HCT116 (cell line): ENCODE results near the gene PAK1. TPM values are rescaled to one million over a fixed set of nuclear protein-coding genes. Genes with fewer than 3 reads are reported as not detected.

Experiments used
- ATAC-seq: fragments of 200-7000 bp; cut with Tn5 transposase; 2 replicates; pipeline ENCODE4 v1.9.1; 2020; ENCODE audit warnings: mild to moderate bottlenecking, moderate library complexity
- BruUV-seq: library from RNA; stranded (reverse); fragments of 400-500 nt; replicated peaks from 2 replicates; lab custom pipeline; 2021; lab: Mats Ljungman, UMichigan
- CTCF ChIA-PET: fragments of 300-600 bp; sonication (Branson Sonifier 250); formaldehyde crosslinking; loops from one replicate; lab custom pipeline; 2021; ENCODE audit warnings: antibody characterized with exemption; lab: Charles Lee
- POLR2A ChIA-PET: fragments of 300-600, 350-600 bp; sonication (Branson Sonifier 250); formaldehyde crosslinking; loops from one replicate; lab custom pipeline; 2021; ENCODE audit warnings: antibody characterized with exemption; lab: Charles Lee
- RAD21 ChIA-PET, 2 experiments: fragments of 300-600 bp; sonication (Branson Sonifier 250); formaldehyde crosslinking; loops; one replicate each; lab custom pipeline; 2023; ENCODE audit warnings: low total read pairs in 2 of 2; ENCODE audit not compliant: uncharacterized antibody in 2 of 2, unreplicated experiment in 2 of 2, low non-redundant PET in 1 of 2; lab: Charles Lee
- DNase-seq: peaks from one replicate; pipeline ENCODE4 v3.0.0-alpha.2; 2010; ENCODE audit warnings: low read depth, low spot score
- H2AFZ ChIP-seq: fragments of 200-600 bp; shearing (Covaris generic), sonication (generic); 2 replicates; pipeline ENCODE4 v1.6.1; 2017; ENCODE audit warnings: low read depth, mixed run types, mixed read lengths, antibody characterized with exemption, low read length; ENCODE audit not compliant: poor library complexity, severe bottlenecking
- H3K27ac ChIP-seq: 2 replicates; pipeline ENCODE4 v1.5.1; 2012; ENCODE audit warnings: low read depth, low read length
- H3K27me3 ChIP-seq: fragments of 200-600 bp; sonication (generic); 2 replicates; pipeline ENCODE4 v1.6.1; 2016; ENCODE audit warnings: mixed run types, low read length, mixed read lengths; ENCODE audit not compliant: insufficient read depth
- H3K36me3 ChIP-seq, 2 experiments: fragments of 200-500 bp in 1 of 2; fragments of 200-600 bp in 1 of 2; sonication (Bioruptor generic) in 1 of 2; sonication (generic) in 1 of 2; 2 replicates each; pipeline versions ENCODE4 v1.5.1 to v1.6.1; 2014 to 2016; ENCODE audit warnings: low read length in 2 of 2, inconsistent platforms in 1 of 2, mixed read lengths in 1 of 2, mixed run types in 1 of 2; ENCODE audit not compliant: insufficient read depth in 2 of 2, control insufficient read depth in 1 of 2
- H3K4me1 ChIP-seq, 2 experiments: fragments of 200-600 bp in 1 of 2; sonication (generic) in 1 of 2; 2 replicates each; pipeline versions ENCODE4 v1.5.1 to v1.6.1; 2012 to 2017; ENCODE audit warnings: low read length in 2 of 2, inconsistent platforms in 1 of 2, mild to moderate bottlenecking in 1 of 2, mixed read lengths in 1 of 2, mixed run types in 1 of 2, moderate library complexity in 1 of 2; ENCODE audit not compliant: insufficient read depth in 2 of 2, control insufficient read depth in 1 of 2
- H3K4me2 ChIP-seq: fragments of 200-600 bp; sonication (generic); 2 replicates; pipeline ENCODE4 v1.6.1; 2017; ENCODE audit warnings: mixed run types, low read length, mixed read lengths
- H3K4me3 ChIP-seq, 2 experiments: fragments of 200-600 bp in 1 of 2; sonication (generic) in 1 of 2; replicated peaks in 1 of 2; 2 replicates each; pipeline ENCODE4 v1.5.1; 2011 to 2016; ENCODE audit warnings: low read length in 2 of 2, control low read depth in 1 of 2, low read depth in 1 of 2, mild to moderate bottlenecking in 1 of 2, mixed read lengths in 1 of 2, mixed run types in 1 of 2
- H3K79me2 ChIP-seq: fragments of 200-600 bp; sonication (generic); 2 replicates; pipeline ENCODE4 v1.6.1; 2017; ENCODE audit warnings: mild to moderate bottlenecking, mixed run types, low read length, moderate library complexity, mixed read lengths; ENCODE audit not compliant: insufficient read depth
- H3K9ac ChIP-seq: fragments of 200-600 bp; sonication (generic); 2 replicates; pipeline ENCODE4 v1.6.1; 2016; ENCODE audit warnings: low read length, mixed read lengths
- H3K9me2 ChIP-seq: fragments of 200-600 bp; sonication (generic), shearing (Covaris generic); 2 replicates; pipeline ENCODE4 v1.6.1; 2017; ENCODE audit warnings: mixed run types, mild to moderate bottlenecking, moderate library complexity; ENCODE audit not compliant: insufficient read depth
- H3K9me3 ChIP-seq, 2 experiments: fragments of 200-500 bp in 1 of 2; fragments of 200-600 bp in 1 of 2; sonication (Bioruptor generic) in 1 of 2; sonication (generic) in 1 of 2; 2 replicates each; pipeline ENCODE4 v1.6.1; 2014 to 2017; ENCODE audit warnings: low read length in 2 of 2, mixed read lengths in 2 of 2, inconsistent platforms in 1 of 2, low read depth in 1 of 2, mild to moderate bottlenecking in 1 of 2, mixed run types in 1 of 2, moderate library complexity in 1 of 2; ENCODE audit not compliant: control insufficient read depth in 1 of 2, insufficient read depth in 1 of 2
- H4K20me1 ChIP-seq: fragments of 200-600 bp; sonication (generic), shearing (Covaris generic); 2 replicates; pipeline ENCODE4 v1.6.1; 2017; ENCODE audit warnings: mixed run types, mild to moderate bottlenecking, moderate library complexity; ENCODE audit not compliant: insufficient read depth
- CBX3 ChIP-seq: IDR thresholded peaks from 2 replicates; pipeline ENCODE4 v1.6.1; 2012; ENCODE audit warnings: low read depth
- CEBPB ChIP-seq: IDR thresholded peaks from 2 replicates; pipeline ENCODE4 v1.6.1; 2012; ENCODE audit warnings: low read depth
- ELF1 ChIP-seq: IDR thresholded peaks from 2 replicates; pipeline ENCODE4 v1.6.1; 2012; ENCODE audit warnings: low read depth, borderline replicate concordance
- EZH2 ChIP-seq: fragments of 200-600 bp; sonication (generic); IDR thresholded peaks from 2 replicates; pipeline ENCODE4 v1.6.1; 2017; ENCODE audit warnings: antibody characterized with exemption, mixed run types
- EZH2phosphoT487 ChIP-seq: fragments of 200-600 bp; IDR thresholded peaks from 2 replicates; pipeline ENCODE4 v1.6.1; 2018; ENCODE audit warnings: antibody characterized with exemption, borderline replicate concordance
- FOSL1 ChIP-seq: IDR thresholded peaks from 2 replicates; pipeline ENCODE4 v1.6.1; 2012; ENCODE audit warnings: low read depth
- JUND ChIP-seq: IDR thresholded peaks from 2 replicates; pipeline ENCODE4 v1.6.1; 2012
- MAX ChIP-seq: IDR thresholded peaks from 2 replicates; pipeline ENCODE4 v1.6.1; 2012
- POLR2A ChIP-seq: IDR thresholded peaks from 2 replicates; pipeline ENCODE4 v1.7.0; 2011; ENCODE audit warnings: borderline replicate concordance; ENCODE audit not compliant: insufficient read depth, insufficient read length; ENCODE audit errors: extremely low read depth
- POLR2AphosphoS5 ChIP-seq: IDR thresholded peaks from 2 replicates; pipeline ENCODE4 v1.6.1; 2011; ENCODE audit warnings: mild to moderate bottlenecking, low read depth, low read length, moderate library complexity
- REST ChIP-seq: IDR thresholded peaks from 2 replicates; pipeline ENCODE4 v1.6.1; 2012; ENCODE audit warnings: low read depth
- SIN3A ChIP-seq: IDR thresholded peaks from 2 replicates; pipeline ENCODE4 v1.6.1; 2012; ENCODE audit warnings: low read depth
- SP1 ChIP-seq: IDR thresholded peaks from 2 replicates; pipeline ENCODE4 v1.6.1; 2012; ENCODE audit warnings: low read depth
- SRF ChIP-seq: IDR thresholded peaks from 2 replicates; pipeline ENCODE4 v1.6.1; 2012; ENCODE audit warnings: low read depth
- TCF7L2 ChIP-seq: IDR thresholded peaks from 2 replicates; pipeline ENCODE4 v1.7.0; 2011; ENCODE audit warnings: borderline replicate concordance, inconsistent platforms; ENCODE audit not compliant: insufficient read depth, insufficient read length; ENCODE audit errors: extremely low read depth
- ZFX ChIP-seq: fragments of 450-650 bp; IDR thresholded peaks from 2 replicates; pipeline ENCODE4 v1.6.1; 2017
- ZNF274 ChIP-seq: fragments of 200-500 bp; sonication (Bioruptor generic); IDR thresholded peaks from 2 replicates; pipeline ENCODE4 v1.6.1; 2014; ENCODE audit warnings: mild to moderate bottlenecking, low read depth, low read length, inconsistent platforms
- intact Hi-C: fragments of 100-400 bp; cut with micrococcal nuclease; formaldehyde crosslinking; loops from 2 replicates; pipeline ENCODE4 v1.10.0; 2022
- total RNA-seq: library from RNA; stranded (reverse); gene quantifications from one replicate; pipeline ENCODE4 v1.2.1, GENCODE V29; 2021; ENCODE audit not compliant: unreplicated experiment
- TF ChIP-seq, protein P1 (sequence below): IDR thresholded peaks from 2 replicates; pipeline ENCODE4 v1.6.1; 2012
- TF ChIP-seq, protein P2 (sequence below), 3 experiments: fragments of 200-600 bp in 1 of 3; sonication (generic) in 1 of 3; IDR thresholded peaks in 2 of 3; conservative IDR thresholded peaks in 1 of 3; 2 replicates each; pipeline ENCODE4 v1.5.1; 2012 to 2017; ENCODE audit warnings: low read depth in 2 of 3, low read length in 2 of 3, antibody characterized with exemption in 1 of 3, borderline replicate concordance in 1 of 3, control low read depth in 1 of 3, mild to moderate bottlenecking in 1 of 3, mixed read lengths in 1 of 3, mixed run types in 1 of 3, moderate library complexity in 1 of 3; ENCODE audit not compliant: insufficient read depth in 1 of 3
- TF ChIP-seq, protein P3 (sequence below): IDR thresholded peaks from 2 replicates; pipeline ENCODE4 v1.6.1; 2011; ENCODE audit warnings: mild to moderate bottlenecking, low read length, moderate library complexity; ENCODE audit not compliant: insufficient replicate concordance; ENCODE audit errors: extremely low read depth

Gene PAK1
- total RNA-seq, 1 experiment from 2014 or later: 56.1 TPM

DNA sequence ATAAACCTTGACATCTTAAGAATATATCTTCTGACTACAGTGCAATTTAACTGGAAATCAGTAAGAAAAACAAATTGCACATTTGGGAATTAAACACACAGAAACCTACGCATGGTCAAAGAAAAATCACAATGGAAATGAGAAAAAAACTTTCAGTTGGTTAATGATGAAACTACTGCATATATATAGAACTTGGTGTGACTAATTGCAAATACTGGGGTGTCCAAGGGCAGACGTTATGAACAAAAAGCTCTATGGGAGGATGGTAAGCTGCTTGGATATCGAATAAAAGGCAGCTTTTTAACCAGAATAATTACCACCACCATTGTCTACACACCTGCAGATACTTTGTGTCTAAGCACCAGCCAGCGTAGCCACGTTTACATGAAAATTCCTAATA, 173.2 kb downstream of the PAK1 start:
- TF ChIP-seq ZFX (no peak), SP1 (no peak), EZH2 (no peak), MAX (no peak), SRF (no peak), ELF1 (no peak), POLR2A (no peak), ZNF274 (no peak), CBX3 (no peak), EZH2phosphoT487 (no peak), POLR2AphosphoS5 (no peak), CEBPB (no peak), REST (no peak), SIN3A (no peak), JUND (no peak), TCF7L2 (no peak), FOSL1 (no peak)
- TF ChIP-seq, protein P1, sequence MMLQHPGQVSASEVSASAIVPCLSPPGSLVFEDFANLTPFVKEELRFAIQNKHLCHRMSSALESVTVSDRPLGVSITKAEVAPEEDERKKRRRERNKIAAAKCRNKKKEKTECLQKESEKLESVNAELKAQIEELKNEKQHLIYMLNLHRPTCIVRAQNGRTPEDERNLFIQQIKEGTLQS: no peak
- TF ChIP-seq, protein P2, sequence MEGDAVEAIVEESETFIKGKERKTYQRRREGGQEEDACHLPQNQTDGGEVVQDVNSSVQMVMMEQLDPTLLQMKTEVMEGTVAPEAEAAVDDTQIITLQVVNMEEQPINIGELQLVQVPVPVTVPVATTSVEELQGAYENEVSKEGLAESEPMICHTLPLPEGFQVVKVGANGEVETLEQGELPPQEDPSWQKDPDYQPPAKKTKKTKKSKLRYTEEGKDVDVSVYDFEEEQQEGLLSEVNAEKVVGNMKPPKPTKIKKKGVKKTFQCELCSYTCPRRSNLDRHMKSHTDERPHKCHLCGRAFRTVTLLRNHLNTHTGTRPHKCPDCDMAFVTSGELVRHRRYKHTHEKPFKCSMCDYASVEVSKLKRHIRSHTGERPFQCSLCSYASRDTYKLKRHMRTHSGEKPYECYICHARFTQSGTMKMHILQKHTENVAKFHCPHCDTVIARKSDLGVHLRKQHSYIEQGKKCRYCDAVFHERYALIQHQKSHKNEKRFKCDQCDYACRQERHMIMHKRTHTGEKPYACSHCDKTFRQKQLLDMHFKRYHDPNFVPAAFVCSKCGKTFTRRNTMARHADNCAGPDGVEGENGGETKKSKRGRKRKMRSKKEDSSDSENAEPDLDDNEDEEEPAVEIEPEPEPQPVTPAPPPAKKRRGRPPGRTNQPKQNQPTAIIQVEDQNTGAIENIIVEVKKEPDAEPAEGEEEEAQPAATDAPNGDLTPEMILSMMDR (IDR thresholded peaks at IDR 0.05 in 2 of 3, conservative IDR thresholded peaks at IDR 0.05 in 1 of 3; ENCODE audit: borderline replicate concordance in 1 of 3, insufficient read depth in 1 of 3, low read depth in 2 of 3, low read length in 2 of 3): no peak
- TF ChIP-seq, protein P3, sequence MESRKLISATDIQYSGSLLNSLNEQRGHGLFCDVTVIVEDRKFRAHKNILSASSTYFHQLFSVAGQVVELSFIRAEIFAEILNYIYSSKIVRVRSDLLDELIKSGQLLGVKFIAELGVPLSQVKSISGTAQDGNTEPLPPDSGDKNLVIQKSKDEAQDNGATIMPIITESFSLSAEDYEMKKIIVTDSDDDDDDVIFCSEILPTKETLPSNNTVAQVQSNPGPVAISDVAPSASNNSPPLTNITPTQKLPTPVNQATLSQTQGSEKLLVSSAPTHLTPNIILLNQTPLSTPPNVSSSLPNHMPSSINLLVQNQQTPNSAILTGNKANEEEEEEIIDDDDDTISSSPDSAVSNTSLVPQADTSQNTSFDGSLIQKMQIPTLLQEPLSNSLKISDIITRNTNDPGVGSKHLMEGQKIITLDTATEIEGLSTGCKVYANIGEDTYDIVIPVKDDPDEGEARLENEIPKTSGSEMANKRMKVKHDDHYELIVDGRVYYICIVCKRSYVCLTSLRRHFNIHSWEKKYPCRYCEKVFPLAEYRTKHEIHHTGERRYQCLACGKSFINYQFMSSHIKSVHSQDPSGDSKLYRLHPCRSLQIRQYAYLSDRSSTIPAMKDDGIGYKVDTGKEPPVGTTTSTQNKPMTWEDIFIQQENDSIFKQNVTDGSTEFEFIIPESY: no peak
- H3K36me3 ChIP-seq: no peaks in the 10 kb centered on the region
- CTCF ChIA-PET: interaction anchor here (0.6 kb wide), 1 partner anchor 187 kb away, joined by 3 read pairs; no protein-coding TSS in a partner anchor
- no peaks in the 10 kb centered on the region for H4K20me1 ChIP-seq
- H3K9me2 ChIP-seq: no peaks in the 10 kb centered on the region
- H3K9ac ChIP-seq: no peak overlapping the region
- RAD21 ChIA-PET: no interaction called here
- peaks cover 0 to 18% of the 10 kb centered on the region in 2 experiments; a peak in 2 of 4 replicates for H3K4me1 ChIP-seq
- intact Hi-C loops: no loop called here
- ATAC-seq (no peak), DNase-seq (no peak)
- BruUV-seq: no TSS peak
- H3K79me2 ChIP-seq: no peaks in the 10 kb centered on the region
- no peak overlapping the region for H3K4me3 ChIP-seq
- POLR2A ChIA-PET: no interaction called here
- no peak overlapping the region for H3K4me2 ChIP-seq
- H3K27me3 ChIP-seq: no peaks in the 10 kb centered on the region
- H2AFZ ChIP-seq: peak overlapping the region; percentile 62
- no peaks in the 10 kb centered on the region for H3K9me3 ChIP-seq
- no peak overlapping the region for H3K27ac ChIP-seq
